Mesenchymal stem cell (in vitro differentiated cells and primary cell): Measurements from ENCODE around the gene SERBP1.

Source experiments
- DNase-seq: peaks from one replicate; pipeline ENCODE4 v3.0.0-alpha.2; 2013
- H2AFZ ChIP-seq: one replicate; pipeline ENCODE4 v1.6.1; 2013; ENCODE audit warnings: low read depth, mild to moderate bottlenecking, control low read depth, inconsistent platforms, low read length, moderate library complexity
- H2AK5ac ChIP-seq: 2 replicates; pipeline ENCODE4 v1.6.1; 2013; ENCODE audit warnings: low read length, moderate library complexity, mild to moderate bottlenecking, inconsistent platforms; ENCODE audit not compliant: severe bottlenecking
- H2BK120ac ChIP-seq: one replicate; pipeline ENCODE4 v1.6.1; 2013; ENCODE audit warnings: low read depth, mild to moderate bottlenecking, inconsistent platforms, low read length, moderate library complexity
- H2BK12ac ChIP-seq, 2 experiments: one replicate each; pipeline ENCODE4 v1.6.1; 2013; ENCODE audit warnings: inconsistent platforms in 2 of 2, low read length in 2 of 2, mild to moderate bottlenecking in 2 of 2, moderate library complexity in 2 of 2, control low read depth in 1 of 2
- H2BK15ac ChIP-seq: one replicate; pipeline ENCODE4 v1.6.1; 2013; ENCODE audit warnings: mild to moderate bottlenecking, low read depth, inconsistent platforms; ENCODE audit not compliant: poor library complexity, severe bottlenecking
- H2BK5ac ChIP-seq: 2 replicates; pipeline ENCODE4 v1.6.1; 2013; ENCODE audit warnings: low read depth, mild to moderate bottlenecking, low read length, control low read depth, inconsistent platforms; ENCODE audit not compliant: poor library complexity, severe bottlenecking
- H3K14ac ChIP-seq, 2 experiments: one replicate each; pipeline ENCODE4 v1.6.1; 2013; ENCODE audit warnings: inconsistent platforms in 2 of 2, low read length in 2 of 2, control low read depth in 1 of 2, mild to moderate bottlenecking in 1 of 2, moderate library complexity in 1 of 2
- H3K18ac ChIP-seq, 2 experiments: one replicate each; pipeline ENCODE4 v1.6.1; 2013; ENCODE audit warnings: inconsistent platforms in 2 of 2, low read length in 2 of 2, control low read depth in 1 of 2, low read depth in 1 of 2, mild to moderate bottlenecking in 1 of 2
- H3K23ac ChIP-seq, 2 experiments: one replicate each; pipeline ENCODE4 v1.6.1; 2013; ENCODE audit warnings: inconsistent platforms in 2 of 2, low read length in 2 of 2, mild to moderate bottlenecking in 2 of 2, moderate library complexity in 2 of 2, control low read depth in 1 of 2
- H3K27ac ChIP-seq: 2 replicates; pipeline ENCODE4 v1.5.1; 2013; ENCODE audit warnings: mild to moderate bottlenecking, moderate library complexity, low read length, control low read depth, inconsistent platforms; ENCODE audit not compliant: poor library complexity, severe bottlenecking
- H3K27me3 ChIP-seq, 2 experiments: 2 replicates each; pipeline versions ENCODE4 v1.6.1 to v1.7.0; 2013; ENCODE audit warnings: low read length in 2 of 2, mild to moderate bottlenecking in 2 of 2, moderate library complexity in 2 of 2, control low read depth in 1 of 2, inconsistent platforms in 1 of 2; ENCODE audit not compliant: control insufficient read depth in 1 of 2, insufficient read depth in 1 of 2
- H3K36me3 ChIP-seq, 2 experiments: 2 replicates each; pipeline versions ENCODE4 v1.6.1 to v1.7.0; 2013; ENCODE audit warnings: low read length in 2 of 2, control low read depth in 1 of 2, inconsistent platforms in 1 of 2, low read depth in 1 of 2, mild to moderate bottlenecking in 1 of 2; ENCODE audit not compliant: insufficient read depth in 2 of 2, control insufficient read depth in 1 of 2
- H3K4ac ChIP-seq, 2 experiments: one replicate each; pipeline ENCODE4 v1.6.1; 2013; ENCODE audit warnings: inconsistent platforms in 2 of 2, low read length in 2 of 2, mild to moderate bottlenecking in 2 of 2, moderate library complexity in 2 of 2, control low read depth in 1 of 2, low read depth in 1 of 2
- H3K4me1 ChIP-seq: 2 replicates; pipeline ENCODE4 v1.6.1; 2013; ENCODE audit warnings: low read depth, low read length, control low read depth; ENCODE audit not compliant: control insufficient read depth, insufficient read depth
- H3K4me2 ChIP-seq: 2 replicates; pipeline ENCODE4 v1.6.1; 2013; ENCODE audit warnings: low read length, mild to moderate bottlenecking, inconsistent platforms; ENCODE audit not compliant: poor library complexity, severe bottlenecking
- H3K4me3 ChIP-seq, 2 experiments: 2 replicates each; pipeline versions ENCODE4 v1.5.1 to v1.7.0; 2013; ENCODE audit warnings: low read length in 2 of 2, mild to moderate bottlenecking in 2 of 2, control low read depth in 1 of 2, low read depth in 1 of 2; ENCODE audit not compliant: insufficient read depth in 1 of 2
- H3K79me1 ChIP-seq: replicated peaks from 2 replicates; pipeline ENCODE4 v1.6.1; 2013; ENCODE audit warnings: mild to moderate bottlenecking, control low read depth, low read length, inconsistent platforms; ENCODE audit not compliant: poor library complexity, severe bottlenecking
- H3K9ac ChIP-seq: 2 replicates; pipeline ENCODE4 v1.7.0; 2013; ENCODE audit warnings: mild to moderate bottlenecking, low read length, moderate library complexity
- H3K9me3 ChIP-seq: 2 replicates; pipeline ENCODE4 v1.7.0; 2013; ENCODE audit warnings: mild to moderate bottlenecking, low read length; ENCODE audit not compliant: control insufficient read depth
- H4K8ac ChIP-seq: one replicate; pipeline ENCODE4 v1.6.1; 2013; ENCODE audit warnings: inconsistent platforms, mild to moderate bottlenecking, low read length, moderate library complexity
- H4K91ac ChIP-seq: one replicate; pipeline ENCODE4 v1.6.1; 2013; ENCODE audit warnings: mild to moderate bottlenecking, low read length, inconsistent platforms
- whole genome bisulfite sequencing: methylation state at CpG from one replicate; pipeline ENCODE4 v1.1.7; 2013; ENCODE audit warnings: mixed read lengths; 5-methylcytosine and 5-hydroxymethylcytosine counted together

The SERBP1 gene

GRCh38 chr1:67459068-67459467 lies 28.9 kb upstream of the SERBP1 start:
- no peak for DNase-seq
- Histone ChIP-seq H2BK120ac (no peak overlapping the region), H2BK12ac (no peak overlapping the region), H3K4me3 (no peak overlapping the region), H2AFZ (no peak overlapping the region), H3K4ac (no peak overlapping the region), H3K18ac (no peak overlapping the region), H2BK5ac (no peak overlapping the region), H3K4me2 (no peak overlapping the region), H3K9ac (no peak overlapping the region), H4K91ac (no peak overlapping the region), H3K79me1 (no peaks in the 10 kb centered on the region), H3K27me3 (peaks cover 0 to 5% of the 10 kb centered on the region in 2 experiments), H3K36me3 (no peaks in the 10 kb centered on the region), H3K27ac (no peak overlapping the region), H3K4me1 (peaks cover 2% of the 10 kb centered on the region), H2AK5ac (no peak overlapping the region), H4K8ac (no peak overlapping the region), H3K9me3 (no peaks in the 10 kb centered on the region), H2BK15ac (no peak overlapping the region), H3K23ac (no peak overlapping the region), H3K14ac (no peak overlapping the region)
- 50% methylated on average over 2 of the region's 3 CpGs for WGBS

GRCh38 chr1:67458663-67459062 lies 28.5 kb upstream of the SERBP1 start:
- Histone ChIP-seq H3K18ac (no peak overlapping the region), H3K4me1 (peaks cover 2% of the 10 kb centered on the region), H4K8ac (no peak overlapping the region), H3K4me3 (no peak overlapping the region), H2AFZ (no peak overlapping the region), H3K36me3 (no peaks in the 10 kb centered on the region), H4K91ac (no peak overlapping the region), H3K9ac (no peak overlapping the region), H2BK12ac (no peak overlapping the region), H2AK5ac (no peak overlapping the region), H3K23ac (no peak overlapping the region), H2BK5ac (no peak overlapping the region), H3K4me2 (no peak overlapping the region), H3K27me3 (peaks cover 0 to 5% of the 10 kb centered on the region in 2 experiments), H3K4ac (no peak overlapping the region), H3K14ac (no peak overlapping the region), H2BK120ac (no peak overlapping the region), H3K9me3 (no peaks in the 10 kb centered on the region), H3K79me1 (no peaks in the 10 kb centered on the region), H3K27ac (no peak overlapping the region), H2BK15ac (no peak overlapping the region)
- WGBS, result no CpG with 5 or more reads among the region's 1 CpG
- no peak for DNase-seq

GRCh38 chr1:67457247-67457646 lies 27.0 kb upstream of the SERBP1 start:
- H3K4ac ChIP-seq, result no peak overlapping the region
- no peak overlapping the region for H3K14ac ChIP-seq
- H3K18ac ChIP-seq, result no peak overlapping the region
- no peaks in the 10 kb centered on the region for H3K36me3 ChIP-seq
- no peak overlapping the region for H2AK5ac ChIP-seq
- H2BK12ac ChIP-seq, result no peak overlapping the region
- H4K8ac ChIP-seq, result no peak overlapping the region
- no peak overlapping the region for H3K4me2 ChIP-seq
- peaks cover 0 to 3% of the 10 kb centered on the region in 2 experiments for H3K27me3 ChIP-seq
- no peak overlapping the region for H2BK15ac ChIP-seq
- peaks cover 2% of the 10 kb centered on the region for H3K4me1 ChIP-seq
- DNase-seq, result no peak
- H4K91ac ChIP-seq, result no peak overlapping the region
- no peak overlapping the region for H3K27ac ChIP-seq
- no peak overlapping the region for H2AFZ ChIP-seq
- H2BK5ac ChIP-seq, result no peak overlapping the region
- H3K79me1 ChIP-seq, result no peaks in the 10 kb centered on the region
- H3K9me3 ChIP-seq, result no peaks in the 10 kb centered on the region
- no peak overlapping the region for H3K4me3 ChIP-seq
- no peak overlapping the region for H3K23ac ChIP-seq
- 90% methylated on average over 1 of the region's 1 CpG for WGBS
- no peak overlapping the region for H3K9ac ChIP-seq
- H2BK120ac ChIP-seq, result no peak overlapping the region

GRCh38 chr1:67451815-67452214 lies 21.6 kb upstream of the SERBP1 start:
- no peak for DNase-seq
- Histone ChIP-seq H3K27ac (no peak overlapping the region), H2BK12ac (no peak overlapping the region), H4K91ac (no peak overlapping the region), H3K14ac (no peak overlapping the region), H2BK5ac (no peak overlapping the region), H3K79me1 (no peaks in the 10 kb centered on the region), H3K36me3 (no peaks in the 10 kb centered on the region), H2BK120ac (no peak overlapping the region), H3K23ac (no peak overlapping the region), H3K4me1 (no peaks in the 10 kb centered on the region), H3K4me2 (no peak overlapping the region), H2AK5ac (no peak overlapping the region), H4K8ac (no peak overlapping the region), H3K27me3 (peaks cover 4 to 8% of the 10 kb centered on the region in 2 experiments), H3K9ac (no peak overlapping the region), H3K4me3 (no peak overlapping the region), H3K18ac (no peak overlapping the region), H2AFZ (no peak overlapping the region), H2BK15ac (no peak overlapping the region), H3K9me3 (no peaks in the 10 kb centered on the region), H3K4ac (no peak overlapping the region)
- 100% methylated on average over 1 of the region's 2 CpGs for whole genome bisulfite sequencing
